ENCODE measurements around the gene RNF141. TPM values are rescaled to one million over a fixed set of nuclear protein-coding genes. Genes with fewer than 3 reads are reported as not detected.

The RNF141 gene
- 42.4 and 50.1 TPM in 2 replicates for total RNA-seq

DNA sequence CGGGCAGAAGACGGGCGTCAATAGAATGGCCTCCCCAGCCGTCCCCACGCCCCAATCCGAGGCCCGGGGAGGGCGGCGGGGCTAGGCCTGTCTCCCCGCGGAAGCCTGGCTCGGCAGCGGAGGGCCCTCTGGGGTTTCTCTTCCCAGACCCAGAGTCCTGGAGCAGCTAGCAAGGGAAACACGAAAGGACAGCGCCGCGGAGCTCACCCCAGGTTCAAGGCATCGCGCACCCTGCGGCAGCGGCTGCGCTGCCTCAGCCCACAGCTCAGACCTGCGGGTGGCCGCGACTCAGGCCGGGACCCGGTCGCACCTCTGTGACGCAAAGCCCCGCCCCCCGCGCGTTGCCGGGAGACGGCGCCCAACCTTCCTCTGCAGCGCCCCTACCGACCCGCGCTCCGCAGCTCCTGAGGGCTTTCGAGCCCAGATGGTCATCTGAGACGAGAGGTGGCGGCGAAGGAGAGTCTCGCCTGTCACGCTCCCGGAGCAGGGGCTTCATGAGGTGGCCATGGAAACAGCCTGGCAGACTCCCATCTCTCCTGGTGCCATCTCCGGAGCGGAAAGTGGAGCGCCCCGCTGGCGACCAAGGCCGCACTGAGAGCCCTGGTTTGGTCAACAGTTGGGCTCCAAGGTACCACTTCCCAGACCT is at the start of gene RNF141:
Gene RNF141, minus strand, starts transcription at position 273 of the 646 bp plus-strand sequence. CDS start 7,029 bp downstream, outside the sequence.
- DNase-seq: peak; percentile 96

GRCh38 chr11:10590218-10590915 is 49.4 kb upstream of the RNF141 start:
- no peak for DNase-seq

DNA sequence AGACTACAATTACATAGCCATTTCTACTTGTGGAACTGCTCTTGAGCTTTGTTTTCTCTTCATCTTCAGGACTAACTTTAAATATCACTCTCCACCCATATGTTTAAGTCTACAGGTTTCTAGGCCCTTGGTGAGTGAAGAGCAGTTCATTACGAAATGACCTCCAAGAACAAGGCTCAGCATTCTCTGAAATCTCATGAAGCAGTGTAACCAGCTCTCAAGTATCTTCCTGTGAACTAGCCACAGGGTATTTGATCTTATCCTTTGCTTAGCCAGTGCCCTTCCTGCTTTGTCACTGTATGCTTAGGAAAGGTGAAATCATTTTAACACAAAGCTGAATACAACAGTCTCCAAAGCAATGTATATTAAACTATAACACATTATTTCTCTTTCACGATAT is 47.9 kb upstream of the RNF141 start:
- DNase-seq: no peak

- no peak for DNase-seq
Measured at GRCh38 chr11:10587995-10588394, 47.0 kb upstream of the RNF141 start.

DNA sequence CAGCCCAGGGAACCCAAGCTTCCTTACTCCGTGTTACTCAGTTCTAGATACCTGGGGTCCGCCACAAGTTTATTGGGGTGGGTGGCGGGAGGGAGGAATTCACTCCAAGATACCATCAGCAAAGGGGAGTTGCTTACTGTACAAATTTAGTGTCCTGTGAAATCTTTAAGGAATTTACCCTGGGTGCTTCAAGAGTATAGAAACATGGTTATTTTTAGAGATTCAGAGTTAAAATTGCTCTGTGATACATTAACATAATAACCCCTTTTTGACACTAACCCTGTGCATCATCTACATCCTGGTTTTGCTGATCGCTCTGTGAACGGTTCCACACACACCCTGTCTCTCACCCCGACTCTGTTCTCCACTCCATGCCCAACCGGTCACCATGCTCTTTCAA is 46.4 kb upstream of the RNF141 start:
- no peak for DNase-seq

GRCh38 chr11:10584071-10584501 is 43.1 kb upstream of the RNF141 start:
- peak; percentile 76 for DNase-seq

- peak; percentile 77 for DNase-seq
Measured at GRCh38 chr11:10581481-10582019, 40.6 kb upstream of the RNF141 start.

GRCh38 chr11:10580623-10581022 is 39.6 kb upstream of the RNF141 start:
- peak; percentile 87 for DNase-seq

GRCh38 chr11:10579700-10580099 is 38.7 kb upstream of the RNF141 start:
- DNase-seq: no peak

DNA sequence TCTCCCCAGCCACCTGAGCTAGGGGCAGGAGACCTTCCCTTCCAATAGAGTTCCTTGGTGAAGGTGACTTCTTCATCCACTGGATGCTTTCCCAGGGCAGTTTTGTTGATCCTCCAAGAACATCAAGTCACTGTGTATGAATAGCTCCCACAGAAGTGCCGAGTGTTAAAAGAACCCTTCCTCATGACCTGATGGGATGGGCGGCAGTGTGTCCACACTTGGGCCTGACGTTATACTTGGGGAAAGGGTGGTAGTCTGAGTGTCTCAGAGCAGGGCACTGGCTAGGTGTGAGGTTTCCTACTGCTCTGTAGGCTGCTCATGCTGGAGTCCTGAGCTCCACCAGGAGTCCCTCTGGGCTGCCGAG is 35.0 kb upstream of the RNF141 start:
- DNase-seq: no peak

DNA sequence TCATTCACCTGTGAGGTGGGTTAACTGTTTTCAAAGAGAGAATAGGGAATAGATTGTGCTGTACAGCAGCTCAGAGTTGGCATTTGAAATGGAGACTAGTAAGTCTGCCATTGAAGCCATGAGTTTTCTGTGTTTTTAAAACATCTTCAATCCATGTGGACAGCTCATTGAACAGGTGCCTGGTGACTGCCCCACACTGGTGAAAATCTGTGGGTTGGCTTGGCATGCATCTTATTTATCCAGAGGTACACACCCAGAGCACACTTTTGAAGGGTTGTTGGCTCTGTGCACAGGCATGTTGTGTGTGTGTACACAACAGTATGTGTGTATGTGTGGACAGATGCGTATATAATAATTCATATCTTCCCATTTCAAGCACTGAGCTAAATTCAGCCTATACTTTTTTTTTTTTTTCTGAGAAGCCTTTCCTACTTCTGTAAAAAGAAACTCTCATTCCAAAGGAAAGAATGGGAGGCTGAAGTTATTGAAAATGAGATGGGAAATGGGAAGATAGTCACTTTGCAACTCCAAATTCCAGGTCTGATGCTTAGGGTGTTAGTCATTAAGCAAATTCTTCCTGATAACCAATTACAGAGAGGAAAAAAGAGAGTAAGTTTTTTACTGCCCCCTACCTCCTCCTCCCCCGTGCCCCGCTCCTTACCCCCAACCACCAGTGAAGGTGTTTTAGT is 34.5 kb upstream of the RNF141 start:
- DNase-seq: no peak

GRCh38 chr11:10573556-10573955 is 32.6 kb upstream of the RNF141 start:
- peak; percentile 92 for DNase-seq

GRCh38 chr11:10573028-10573427 is 32.0 kb upstream of the RNF141 start:
- no peak for DNase-seq

GRCh38 chr11:10572533-10572932 is 31.5 kb upstream of the RNF141 start:
- DNase-seq: no peak

- DNase-seq: peak; percentile 93
Measured at GRCh38 chr11:10568486-10568941, 27.5 kb upstream of the RNF141 start, which contains the start of gene LYVE1. LYVE1 (minus strand) TSS chr11:10568665; CDS start chr11:10568532, 133 bp downstream.

DNA sequence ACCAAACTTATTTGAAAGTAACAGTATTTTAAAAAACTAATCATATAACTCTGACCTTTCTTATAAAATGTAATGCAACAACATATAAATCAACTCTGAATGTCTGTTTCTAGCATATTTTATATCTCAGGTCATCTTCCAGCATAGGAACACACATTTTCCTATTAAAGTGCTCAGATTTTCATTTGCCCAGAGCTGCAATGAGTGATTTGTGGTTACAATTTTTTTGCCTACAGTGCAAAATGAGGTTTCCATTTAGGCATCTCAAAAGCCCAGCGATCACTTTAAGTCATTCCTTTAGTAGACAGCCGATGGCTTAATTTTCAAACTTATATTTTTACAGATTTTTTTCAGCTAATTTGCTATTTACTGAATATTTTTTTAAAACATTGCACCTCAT is 26.5 kb upstream of the RNF141 start:
- DNase-seq: no peak

DNA sequence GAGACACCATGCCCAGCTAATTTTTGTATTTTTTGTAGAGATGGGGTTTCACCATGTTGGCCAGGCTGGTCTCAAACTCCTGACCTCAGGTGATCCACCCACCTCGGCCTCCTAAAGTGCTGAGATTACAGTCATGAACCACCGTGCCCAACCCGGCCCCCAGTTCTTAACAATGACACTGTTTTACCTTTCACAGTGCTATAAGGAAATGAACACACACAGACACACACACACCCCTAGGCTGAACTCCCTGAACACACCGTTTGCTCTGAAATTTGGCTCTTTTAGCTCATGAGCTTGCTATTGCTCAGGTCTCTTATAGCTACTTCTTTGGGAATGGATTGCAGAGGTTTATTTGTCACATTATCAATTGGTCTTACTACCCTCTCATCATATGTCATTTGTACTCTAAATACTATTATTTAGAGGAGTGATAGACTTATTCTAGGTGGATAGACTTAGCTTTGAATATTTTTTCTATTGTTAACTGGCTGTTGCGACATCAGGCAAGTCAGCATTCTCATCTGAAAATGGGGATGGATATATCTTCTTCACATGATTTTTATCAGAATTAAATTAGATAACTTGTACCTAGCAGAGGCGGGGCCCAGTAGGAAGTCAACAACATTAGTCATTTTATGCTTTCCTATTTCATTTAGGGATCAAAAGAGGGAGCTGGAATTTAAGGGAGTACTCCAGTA is 25.4 kb upstream of the RNF141 start:
- no peak for DNase-seq

- DNase-seq: no peak
Measured at GRCh38 chr11:10565493-10565892, 24.5 kb upstream of the RNF141 start.

DNA sequence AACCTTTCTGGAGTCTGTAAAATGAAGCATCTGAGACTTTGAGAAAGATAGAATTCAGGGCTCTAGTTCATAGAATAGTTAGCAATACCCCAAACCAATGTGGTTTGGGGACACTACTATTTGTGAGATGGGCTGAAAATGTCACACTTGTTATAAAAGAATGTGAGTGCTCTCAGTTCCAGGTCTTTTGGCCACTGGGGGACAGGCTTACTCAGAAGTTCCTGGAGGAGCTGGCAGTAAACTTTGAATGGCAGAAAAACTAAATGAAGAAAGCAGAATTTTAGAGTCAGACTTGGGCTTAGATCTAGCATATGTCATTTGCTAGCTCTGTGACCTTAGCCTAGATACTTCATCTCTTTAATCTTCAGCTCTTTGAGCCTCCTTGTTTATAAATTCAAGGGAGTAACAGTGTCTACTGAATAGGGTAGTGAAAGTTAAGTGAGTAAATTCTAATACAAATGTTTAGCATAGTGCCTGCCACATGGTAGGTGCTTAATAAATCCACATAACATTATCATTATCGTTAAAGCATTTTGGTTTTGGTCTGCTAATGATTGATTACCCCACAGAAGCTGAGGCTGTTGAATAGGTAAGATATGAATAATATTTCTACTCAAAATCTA is 23.8 kb upstream of the RNF141 start:
- peak; percentile 64 for DNase-seq

DNA sequence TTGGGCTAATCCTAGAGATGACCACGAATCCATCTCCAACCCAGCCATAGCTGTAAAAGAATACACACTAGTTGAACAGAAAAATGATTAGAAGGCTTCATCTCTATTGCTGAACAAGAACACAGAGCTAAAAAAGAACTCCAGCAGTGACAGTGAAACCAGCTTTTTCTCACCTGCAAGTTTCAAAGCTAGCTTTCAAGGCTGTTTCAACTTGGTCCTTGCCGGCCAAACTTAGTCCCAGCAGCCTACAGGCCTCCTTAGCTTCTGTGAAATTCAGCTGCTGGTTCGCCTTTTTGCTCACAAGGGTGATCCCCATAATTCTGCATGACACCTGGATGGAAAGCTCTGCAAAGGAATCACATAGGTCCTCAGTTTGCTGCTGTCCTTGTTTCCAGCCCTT is 23.0 kb upstream of the RNF141 start:
- no peak for DNase-seq

DNA sequence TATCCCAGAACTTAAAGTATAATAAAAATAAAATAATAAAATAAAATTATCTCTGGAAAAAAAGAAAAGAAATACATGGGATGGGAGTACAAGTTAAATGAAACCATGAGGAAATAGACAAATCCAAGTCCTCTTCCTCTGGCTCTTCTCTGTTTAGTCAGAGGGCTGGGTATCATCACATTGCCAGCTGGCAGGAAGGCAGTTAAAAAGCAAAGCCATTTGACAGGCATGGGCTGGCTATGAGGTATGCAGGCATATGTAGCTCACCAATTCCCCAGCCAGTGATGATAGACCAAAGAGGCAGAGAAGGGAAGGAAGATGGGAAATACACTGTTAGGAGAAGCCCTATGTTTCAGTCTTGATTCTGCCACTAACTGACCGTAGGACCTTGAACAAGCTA is 21.0 kb upstream of the RNF141 start:
- no peak for DNase-seq

Data from dermis blood vessel endothelial cell (primary cell).